ENCODE data around the gene PAPOLG.
"Not testable (repeated sequence)": the region's sequence is repeated elsewhere in the genome, so short reads cannot be mapped to it uniquely, and the experiment has no call there.

Gene PAPOLG

DNA sequence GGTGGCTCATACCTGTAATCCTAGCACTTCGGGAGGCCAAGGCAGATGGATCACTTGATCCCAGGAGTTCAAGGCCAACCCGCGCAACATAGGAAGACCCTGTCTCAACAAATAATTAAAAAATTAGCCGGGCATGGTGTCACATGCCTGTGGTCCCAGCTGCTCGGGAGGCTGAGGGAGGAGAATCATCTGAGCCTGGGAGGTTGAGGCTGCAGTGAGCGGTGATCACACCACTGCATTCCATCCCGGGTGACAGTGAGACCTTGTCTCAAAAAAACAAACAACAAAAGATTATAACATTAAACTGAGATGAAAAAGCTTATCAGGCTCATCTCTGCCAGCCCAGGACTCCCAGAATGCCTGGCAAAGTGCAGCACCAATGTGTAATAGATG, 50.5 kb downstream of the PAPOLG start:
- H3K4me3 ChIP-seq (ENCODE audit: low read depth, low read length), result no peak overlapping the region

GRCh38 chr2:60806988-60807681, 51.1 kb downstream of the PAPOLG start:
- no peaks in the 10 kb centered on the region for H3K27me3 ChIP-seq
- H3K9me3 ChIP-seq, result no peaks in the 10 kb centered on the region
- DNase-seq, result peak; percentile 24
- H3K36me3 ChIP-seq, result no peaks in the 10 kb centered on the region
- H3K4me1 ChIP-seq, result no peaks in the 10 kb centered on the region
- H3K4me3 ChIP-seq (ENCODE audit: low read depth, low read length), result no peak overlapping the region
- no peak for TF ChIP-seq CTCF (IDR thresholded peaks at IDR 0.05; ENCODE audit: low read depth, low read length)

More for the DNA sequence above, 50.5 kb downstream of the PAPOLG start:
- no peaks in the 10 kb centered on the region for H3K27me3 ChIP-seq
- no peaks in the 10 kb centered on the region for H3K36me3 ChIP-seq
- no peak for DNase-seq
- no peaks in the 10 kb centered on the region for H3K4me1 ChIP-seq
- no peak for TF ChIP-seq CTCF (IDR thresholded peaks at IDR 0.05; ENCODE audit: low read depth, low read length)
- H3K9me3 ChIP-seq, result no peaks in the 10 kb centered on the region

- DNase-seq, result no peak
- TF ChIP-seq CTCF (IDR thresholded peaks at IDR 0.05; ENCODE audit: low read depth, low read length), result no peak
- no peaks in the 10 kb centered on the region for H3K4me1 ChIP-seq
- H3K9me3 ChIP-seq, result no peaks in the 10 kb centered on the region
- H3K36me3 ChIP-seq, result no peaks in the 10 kb centered on the region
- H3K27me3 ChIP-seq, result no peaks in the 10 kb centered on the region
- H3K4me3 ChIP-seq (ENCODE audit: low read depth, low read length), result no peak overlapping the region
These were observed 52.3 kb downstream of the PAPOLG start for GRCh38 chr2:60808330-60808801.

DNA sequence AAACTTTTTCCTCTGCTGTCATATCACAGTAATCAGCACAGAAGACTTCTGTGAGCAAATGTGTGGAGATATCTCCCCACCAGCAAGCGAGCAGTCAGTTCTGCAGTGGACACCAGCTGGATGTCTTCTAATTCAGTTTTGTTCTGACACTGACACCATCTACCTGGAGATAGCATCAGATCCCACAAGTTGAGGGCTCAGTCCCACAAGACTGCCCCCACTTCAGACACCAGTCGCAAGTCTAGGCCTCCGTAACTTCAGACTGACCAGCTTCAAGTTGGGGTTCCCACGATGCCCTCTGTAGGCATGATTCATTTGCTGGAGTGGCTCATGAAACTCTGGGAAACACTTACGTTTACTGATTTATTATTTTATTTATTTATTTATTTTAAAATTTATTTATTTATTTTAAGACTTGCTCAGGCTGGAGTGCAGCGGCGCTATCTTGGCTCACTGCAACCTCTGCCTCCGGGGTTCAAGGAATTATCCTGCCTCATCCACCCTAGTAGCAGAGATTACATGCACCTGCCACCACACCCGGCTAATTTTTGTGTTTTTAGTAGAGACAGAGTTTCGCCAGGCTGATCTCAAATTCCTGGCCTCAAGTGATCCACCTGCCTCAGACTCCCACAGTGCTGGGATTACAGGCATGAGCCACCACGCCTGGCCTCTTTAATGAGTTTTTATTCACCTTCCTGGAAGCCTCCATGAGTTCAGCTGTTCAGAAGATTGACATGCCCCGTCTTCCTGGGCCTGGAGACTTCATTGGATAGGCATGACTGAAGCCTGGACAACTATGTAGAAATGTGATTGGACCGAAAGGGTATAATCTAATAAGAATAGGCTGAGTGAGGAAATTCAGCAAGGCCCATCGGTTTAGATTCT, 55.7 kb downstream of the PAPOLG start:
- no peak for DNase-seq
- Histone ChIP-seq H3K4me3 (ENCODE audit: low read depth, low read length) (no peak overlapping the region), H3K36me3 (no peaks in the 10 kb centered on the region), H3K27me3 (no peaks in the 10 kb centered on the region), H3K4me1 (no peaks in the 10 kb centered on the region), H3K9me3 (no peaks in the 10 kb centered on the region)
- no peak for TF ChIP-seq CTCF (IDR thresholded peaks at IDR 0.05; ENCODE audit: low read depth, low read length)

GRCh38 chr2:60817191-60817590, 61.1 kb downstream of the PAPOLG start:
- not testable (repeated sequence) for DNase-seq; H3K4me3 ChIP-seq (ENCODE audit: low read depth, low read length); H3K36me3 ChIP-seq; H3K4me1 ChIP-seq; H3K27me3 ChIP-seq; H3K9me3 ChIP-seq

DNA sequence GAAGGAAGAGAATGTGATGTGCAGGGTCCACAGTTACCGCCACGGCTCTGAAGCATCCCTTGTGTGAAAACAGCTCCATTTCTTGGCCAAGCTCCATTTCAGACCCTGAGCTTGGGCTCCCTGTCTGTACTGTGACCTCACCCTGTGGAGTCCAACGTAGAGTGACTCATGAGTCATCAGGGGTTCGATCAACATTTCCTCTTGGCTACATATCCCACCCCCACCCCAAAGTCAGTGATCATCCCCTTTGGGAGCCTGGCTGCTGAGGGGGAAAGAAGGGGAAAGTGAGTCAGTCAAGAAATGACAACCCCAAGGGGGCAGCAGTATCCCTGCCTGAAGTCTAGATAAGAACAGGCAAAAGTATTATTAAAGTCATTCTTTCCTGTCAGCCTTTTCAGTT, 62.2 kb downstream of the PAPOLG start:
- Histone ChIP-seq H3K4me3 (ENCODE audit: low read depth, low read length) (no peak overlapping the region), H3K9me3 (no peaks in the 10 kb centered on the region), H3K36me3 (no peaks in the 10 kb centered on the region), H3K27me3 (no peaks in the 10 kb centered on the region), H3K4me1 (no peaks in the 10 kb centered on the region)
- no peak for DNase-seq
- TF ChIP-seq CTCF (IDR thresholded peaks at IDR 0.05; ENCODE audit: low read depth, low read length), result no peak
